CD4-positive, alpha-beta T cell (primary cell): ENCODE data around the gene KMT2B. TPM values are rescaled to one million over a fixed set of nuclear protein-coding genes. Genes with fewer than 3 reads are reported as not detected.

ENCODE experiments used
- ATAC-seq: fragments of 200-7000 bp; cut with Tn5 transposase; one replicate; pipeline ENCODE4 v1.10.0; 2022; ENCODE audit warnings: mild to moderate bottlenecking; ENCODE audit not compliant: poor library complexity
- CTCF ChIA-PET: fragments of 350-600 bp; sonication (Branson Sonifier 250); formaldehyde crosslinking; loops from one replicate; lab custom pipeline; 2021; ENCODE audit warnings: antibody characterized with exemption, inconsistent platforms; lab: Charles Lee
- POLR2A ChIA-PET: fragments of 350-600 bp; sonication (Branson Sonifier 250); formaldehyde crosslinking; loops from one replicate; lab custom pipeline; 2021; ENCODE audit warnings: antibody characterized with exemption, inconsistent platforms; lab: Charles Lee
- DNase-seq, 14 experiments: peaks; one replicate each; pipeline ENCODE4 v3.0.0-alpha.2; 2013 to 2020; ENCODE audit warnings: mixed read lengths in 2 of 14
- H3K27ac ChIP-seq, 2 donors: one replicate each; pipeline versions ENCODE4 v1.5.1 to v1.7.0; 2013; ENCODE audit warnings: low read length in 2 of 2, low read depth in 1 of 2, mild to moderate bottlenecking in 1 of 2
- H3K27me3 ChIP-seq, 2 experiments: 1 replicate in 1 of 2; 2 replicates in 1 of 2; pipeline versions ENCODE4 v1.6.1 to v1.7.0; 2013; ENCODE audit warnings: low read length in 2 of 2, control low read depth in 1 of 2, mild to moderate bottlenecking in 1 of 2, moderate library complexity in 1 of 2; ENCODE audit not compliant: insufficient read depth in 2 of 2, control insufficient read depth in 1 of 2
- H3K36me3 ChIP-seq: one replicate; pipeline ENCODE4 v1.6.1; 2013; ENCODE audit warnings: low read length, control low read depth; ENCODE audit not compliant: insufficient read depth
- H3K4me1 ChIP-seq: one replicate; pipeline ENCODE4 v1.6.1; 2013; ENCODE audit warnings: low read length, control low read depth; ENCODE audit not compliant: insufficient read depth
- H3K4me3 ChIP-seq: one replicate; pipeline ENCODE4 v1.5.1; 2013; ENCODE audit warnings: mild to moderate bottlenecking, low read length, moderate library complexity
- H3K9me3 ChIP-seq, 2 experiments: 1 replicate in 1 of 2; 2 replicates in 1 of 2; pipeline versions ENCODE4 v1.6.1 to v1.7.0; 2013; ENCODE audit warnings: low read length in 2 of 2, mild to moderate bottlenecking in 2 of 2, control low read depth in 1 of 2, moderate library complexity in 1 of 2; ENCODE audit not compliant: control insufficient read depth in 1 of 2, insufficient read depth in 1 of 2
- H3K27ac Mint-ChIP-seq: one replicate; pipeline ENCODE4 v1.8.0; 2020; ENCODE audit warnings: mixed read lengths
- H3K27me3 Mint-ChIP-seq: one replicate; pipeline ENCODE4 v1.8.0; 2021; ENCODE audit warnings: mixed read lengths
- H3K36me3 Mint-ChIP-seq: one replicate; pipeline ENCODE4 v1.8.0; 2021; ENCODE audit warnings: low read depth, mixed read lengths
- H3K4me1 Mint-ChIP-seq: one replicate; pipeline ENCODE4 v1.8.0; 2021; ENCODE audit warnings: low read depth, mixed read lengths
- H3K4me3 Mint-ChIP-seq: one replicate; pipeline ENCODE4 v1.8.0; 2020; ENCODE audit warnings: mild to moderate bottlenecking, mixed read lengths
- H3K9me3 Mint-ChIP-seq: one replicate; pipeline ENCODE4 v1.8.0; 2020; ENCODE audit warnings: mixed read lengths
- intact Hi-C, 2 experiments: fragments of 100-400 bp; cut with DNase I in 1 of 2; cut with micrococcal nuclease in 1 of 2; formaldehyde crosslinking; loops; one replicate each; pipeline versions ENCODE4 v1.15.1 to v1.9.0; 2023 to 2025; cut with DNase I, micrococcal nuclease
- total RNA-seq, 174 experiments: library from RNA in 2 of 174; stranded (reverse) in 2 of 174; gene quantifications; one replicate each; pipeline ENCODE4 v1.2.3 and lab custom pipeline; 2021 to 2026
- TF ChIP-seq, protein P1 (sequence below): fragments of 200-600 bp; IDR thresholded peaks from one replicate; pipeline ENCODE4 v1.8.0; 2022; ENCODE audit warnings: antibody characterized with exemption, mild to moderate bottlenecking

The KMT2B gene
- total RNA-seq, 2 experiments from 2014 or later, result 59.4 to 59.7 TPM

DNA sequence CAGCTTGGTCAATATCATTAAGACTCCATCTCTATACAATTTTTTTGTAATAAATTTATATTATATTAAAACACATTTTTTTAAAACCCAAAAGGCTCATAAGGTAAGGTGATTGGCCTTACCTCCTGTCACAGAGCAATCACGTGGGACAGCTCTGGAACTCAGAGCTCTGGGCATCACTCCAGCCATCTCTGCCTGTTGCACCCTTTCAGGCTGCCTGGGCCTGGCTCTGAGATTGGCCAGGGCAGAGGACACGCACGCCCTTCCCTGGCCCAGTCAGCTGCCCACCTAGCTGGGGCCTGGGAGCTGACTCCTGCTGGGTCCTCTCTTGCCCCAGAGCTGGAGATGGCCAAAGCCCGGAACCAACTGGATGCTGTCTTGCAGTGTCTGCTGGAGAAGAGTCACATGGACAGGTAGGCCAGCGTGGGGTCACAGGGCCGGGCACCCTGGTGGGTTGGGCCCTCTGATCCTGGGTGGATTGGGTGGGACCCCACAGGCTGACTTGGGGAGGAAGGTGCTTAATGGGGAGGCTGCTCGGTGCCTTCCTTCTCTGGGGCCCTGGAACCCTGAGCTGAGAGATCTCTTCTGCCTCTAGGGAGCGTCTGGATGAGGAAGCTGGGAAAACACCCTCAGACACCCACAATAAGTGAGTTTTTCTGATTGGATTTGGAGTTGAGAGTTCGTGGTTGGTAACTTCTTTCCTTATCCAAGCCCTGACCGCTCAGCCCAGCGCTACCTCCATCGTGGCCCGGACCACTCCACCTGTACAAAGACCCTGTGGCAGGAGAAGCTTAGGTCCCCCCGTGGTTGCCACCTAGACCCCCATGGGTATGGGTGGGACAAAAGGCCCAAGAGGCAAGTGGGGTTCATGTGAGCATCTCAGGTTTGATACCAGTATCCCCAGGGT is 34.3 kb downstream of the KMT2B start:
- intact Hi-C loops, result loop anchor here in 1 of 2 experiments (10.0 kb wide), 1 partner anchor 933 kb away; the partner anchor contains the start of gene ZNF567
- no peak overlapping the region for H3K4me3 ChIP-seq
- POLR2A ChIA-PET, result interaction anchor here (0.6 to 1.2 kb wide), 2 partner anchors 32 to 49 kb away, joined by 3 to 5 read pairs; no protein-coding TSS in a partner anchor
- TF ChIP-seq, protein P1, sequence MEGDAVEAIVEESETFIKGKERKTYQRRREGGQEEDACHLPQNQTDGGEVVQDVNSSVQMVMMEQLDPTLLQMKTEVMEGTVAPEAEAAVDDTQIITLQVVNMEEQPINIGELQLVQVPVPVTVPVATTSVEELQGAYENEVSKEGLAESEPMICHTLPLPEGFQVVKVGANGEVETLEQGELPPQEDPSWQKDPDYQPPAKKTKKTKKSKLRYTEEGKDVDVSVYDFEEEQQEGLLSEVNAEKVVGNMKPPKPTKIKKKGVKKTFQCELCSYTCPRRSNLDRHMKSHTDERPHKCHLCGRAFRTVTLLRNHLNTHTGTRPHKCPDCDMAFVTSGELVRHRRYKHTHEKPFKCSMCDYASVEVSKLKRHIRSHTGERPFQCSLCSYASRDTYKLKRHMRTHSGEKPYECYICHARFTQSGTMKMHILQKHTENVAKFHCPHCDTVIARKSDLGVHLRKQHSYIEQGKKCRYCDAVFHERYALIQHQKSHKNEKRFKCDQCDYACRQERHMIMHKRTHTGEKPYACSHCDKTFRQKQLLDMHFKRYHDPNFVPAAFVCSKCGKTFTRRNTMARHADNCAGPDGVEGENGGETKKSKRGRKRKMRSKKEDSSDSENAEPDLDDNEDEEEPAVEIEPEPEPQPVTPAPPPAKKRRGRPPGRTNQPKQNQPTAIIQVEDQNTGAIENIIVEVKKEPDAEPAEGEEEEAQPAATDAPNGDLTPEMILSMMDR, result no peak
- peak in 1 of 14 experiments; percentile 17 for DNase-seq
- peaks cover 28% of the 10 kb centered on the region for H3K36me3 ChIP-seq
- Mint-ChIP-seq H3K4me1 (peaks cover 31% of the 10 kb centered on the region), H3K36me3 (peaks cover 32% of the 10 kb centered on the region), H3K9me3 (no peaks in the 10 kb centered on the region), H3K27me3 (peaks cover 12% of the 10 kb centered on the region), H3K4me3 (peak overlapping the region; percentile 30), H3K27ac (no peak overlapping the region)
- H3K27ac ChIP-seq, result no peak overlapping the region
- ATAC-seq, result no peak
- H3K4me1 ChIP-seq, result peaks cover 42% of the 10 kb centered on the region
- peaks cover 0 to 2% of the 10 kb centered on the region in 2 experiments for H3K27me3 ChIP-seq
- no peaks in the 10 kb centered on the region for H3K9me3 ChIP-seq
- CTCF ChIA-PET, result interaction anchor here (1.0 kb wide), 1 partner anchor 36 kb away, joined by 3 read pairs; no protein-coding TSS in a partner anchor

DNA sequence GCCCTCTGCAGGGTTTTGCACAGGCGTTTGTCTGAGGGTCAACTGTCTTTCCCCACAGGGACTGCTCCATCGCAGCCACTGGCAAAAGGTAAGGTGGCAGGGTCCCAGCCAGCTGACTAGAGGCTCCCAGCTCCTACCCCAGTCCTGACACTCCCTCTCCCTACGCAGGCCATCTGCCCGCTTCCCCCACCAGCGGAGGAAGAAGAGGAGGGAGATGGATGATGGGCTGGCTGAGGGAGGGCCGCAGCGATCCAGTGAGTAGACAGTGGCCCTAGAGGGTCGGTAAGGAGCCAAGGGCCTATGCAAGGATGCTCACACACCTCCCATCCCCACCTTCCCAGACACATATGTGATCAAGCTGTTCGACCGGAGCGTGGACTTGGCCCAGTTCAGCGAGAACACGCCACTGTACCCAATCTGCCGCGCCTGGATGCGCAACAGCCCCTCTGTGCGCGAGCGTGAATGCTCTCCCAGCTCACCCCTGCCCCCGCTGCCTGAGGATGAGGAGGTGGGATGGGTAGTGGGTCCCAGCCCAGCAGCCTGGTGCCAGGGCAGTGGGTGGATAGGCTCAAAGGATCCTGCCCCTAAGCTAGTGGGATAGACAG is 35.0 kb downstream of the KMT2B start:
- Histone ChIP-seq H3K4me3 (no peak overlapping the region), H3K4me1 (peaks cover 46% of the 10 kb centered on the region), H3K9me3 (no peaks in the 10 kb centered on the region), H3K36me3 (peaks cover 28% of the 10 kb centered on the region), H3K27ac (no peak overlapping the region), H3K27me3 (peaks cover 0 to 2% of the 10 kb centered on the region in 2 experiments)
- POLR2A ChIA-PET, result no interaction called here
- ATAC-seq (no peak), DNase-seq (peak in 1 of 14 experiments; percentile 28)
- H3K4me1 Mint-ChIP-seq, result peaks cover 32% of the 10 kb centered on the region
- CTCF ChIA-PET, result no interaction called here
- no peak overlapping the region for H3K27ac Mint-ChIP-seq
- H3K4me3 Mint-ChIP-seq, result no peak overlapping the region
- intact Hi-C loops, result loop anchor here in 1 of 2 experiments (10.0 kb wide), 1 partner anchor 932 kb away; the partner anchor contains the start of gene ZNF567
- peaks cover 15% of the 10 kb centered on the region for H3K27me3 Mint-ChIP-seq
- TF ChIP-seq, protein P1, result no peak
- H3K36me3 Mint-ChIP-seq, result peaks cover 35% of the 10 kb centered on the region
- no peaks in the 10 kb centered on the region for H3K9me3 Mint-ChIP-seq

DNA sequence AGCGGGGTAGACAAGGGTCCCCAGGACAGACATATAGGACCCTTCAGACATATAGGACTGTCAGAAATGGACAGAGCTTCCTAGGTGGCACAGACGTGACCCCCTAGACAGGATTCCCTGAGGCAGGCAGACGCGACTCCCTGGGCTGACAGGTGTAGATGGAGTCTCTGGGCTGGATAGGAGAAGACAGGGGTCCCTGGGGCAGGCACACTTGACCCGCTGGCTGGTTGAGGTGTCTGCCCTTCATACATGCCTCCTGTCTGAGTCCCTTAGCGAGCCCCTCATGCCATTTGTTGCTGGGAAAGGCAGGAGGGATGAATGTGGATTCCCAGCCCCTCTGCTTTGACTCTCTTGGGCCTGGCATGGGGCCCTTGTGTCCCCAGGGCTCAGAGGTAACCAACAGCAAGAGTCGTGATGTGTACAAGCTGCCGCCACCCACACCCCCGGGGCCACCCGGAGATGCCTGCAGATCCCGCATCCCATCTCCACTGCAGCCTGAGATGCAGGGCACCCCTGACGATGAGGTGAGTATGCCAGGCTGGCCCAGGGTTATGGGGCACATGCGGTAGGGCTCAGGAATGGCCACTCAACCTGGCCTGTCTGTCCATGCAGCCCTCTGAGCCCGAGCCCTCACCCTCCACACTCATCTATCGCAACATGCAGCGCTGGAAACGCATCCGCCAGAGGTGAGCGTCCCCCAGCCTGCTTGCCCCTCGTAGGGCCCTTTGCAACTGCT is 36.0 kb downstream of the KMT2B start:
- H3K27ac ChIP-seq, result no peak overlapping the region
- no peak overlapping the region for H3K27ac Mint-ChIP-seq
- ChIA-PET POLR2A (no interaction called here), CTCF (no interaction called here)
- H3K27me3 ChIP-seq, result peaks cover 0 to 2% of the 10 kb centered on the region in 2 experiments
- H3K27me3 Mint-ChIP-seq, result peaks cover 15% of the 10 kb centered on the region
- H3K4me1 ChIP-seq, result peaks cover 48% of the 10 kb centered on the region
- TF ChIP-seq, protein P1, result no peak
- ATAC-seq, result no peak
- H3K36me3 ChIP-seq, result peaks cover 28% of the 10 kb centered on the region
- DNase-seq, result peak in 1 of 14 experiments; percentile 18
- intact Hi-C loops, result loop anchor here in 1 of 2 experiments (10.0 kb wide), 1 partner anchor 931 kb away; the partner anchor contains the start of gene ZNF567
- H3K4me1 Mint-ChIP-seq, result peaks cover 30% of the 10 kb centered on the region
- H3K4me3 Mint-ChIP-seq, result peak overlapping the region; percentile 80
- H3K36me3 Mint-ChIP-seq, result peaks cover 34% of the 10 kb centered on the region
- H3K9me3 Mint-ChIP-seq, result no peaks in the 10 kb centered on the region
- no peaks in the 10 kb centered on the region for H3K9me3 ChIP-seq
- no peak overlapping the region for H3K4me3 ChIP-seq
